Measurements from ENCODE around the gene DLGAP4. TPM values are rescaled to one million over a fixed set of nuclear protein-coding genes. Genes with fewer than 3 reads are reported as not detected.

DLGAP4 gene
- total and polyA plus RNA-seq, 9 of the 15 experiments (the other 6 are each of a cell fraction or from before 2014, with no cell fraction given), result 0.31 to 34.1 (median 4.5) TPM

- ATAC-seq, result no peak
- Histone ChIP-seq H3K9me1 (ENCODE audit: control insufficient read depth, insufficient read depth, low read length) (no peaks in the 10 kb centered on the region), H4K20me1 (replicated peaks; ENCODE audit: control insufficient read depth, insufficient read depth, low read length) (peaks cover 19% of the 10 kb centered on the region), H3K27ac (ENCODE audit: extremely low read depth, low read depth, low read length) (no peak overlapping the region), H3K27me3 (ENCODE audit: control insufficient read depth in 2 of 2, insufficient read depth in 2 of 2, low read length in 2 of 2) (peaks cover 12 to 67% of the 10 kb centered on the region in 2 experiments; a peak in 4 of 5 replicates), H3K4me3 (no peak overlapping the region), H3K9me3 (replicated peaks; ENCODE audit: control insufficient read depth, insufficient read depth, low read depth, low read length) (no peaks in the 10 kb centered on the region), H3K79me2 (ENCODE audit: control insufficient read depth, insufficient read depth, low read length) (no peaks in the 10 kb centered on the region), H3K9ac (ENCODE audit: insufficient read depth in 1 of 2, low read depth in 2 of 2, low read length in 2 of 2) (no peak overlapping the region), H3K4me2 (ENCODE audit: insufficient read depth, low read length) (no peak overlapping the region), H3K36me3 (ENCODE audit: control insufficient read depth, insufficient read depth, low read length) (no peaks in the 10 kb centered on the region), H3K4me1 (replicated peaks in 1 of 2; ENCODE audit: control insufficient read depth in 2 of 2, insufficient read depth in 2 of 2, low read length in 2 of 2) (peaks cover 0 to 12% of the 10 kb centered on the region in 2 experiments; a peak in 2 of 5 replicates), H2AFZ (ENCODE audit: low read depth, low read length) (no peak overlapping the region)
- intact Hi-C loops (cut with micrococcal nuclease), result no loop called here
- in situ Hi-C loops (cut with MboI), result no loop called here
- no peak for FAIRE-seq
- no TSS peak for BruUV-seq (replicated peaks)
- POLR2A ChIA-PET, result interaction anchor here (0.6 kb wide), 1 partner anchor 130 kb away, joined by 5 read pairs; no protein-coding TSS in a partner anchor
- no peak for DNase-seq (ENCODE audit: extremely low read depth in 1 of 4, low spot score in 3 of 4)
- WGBS (ENCODE audit: insufficient coverage, low coverage, missing lambda C conversion rate), result 4% methylated on average over 4 of the region's 4 CpGs
- CTCF ChIA-PET (ENCODE audit: low intra/inter-chr PET ratio), result no interaction called here
- TF ChIP-seq ZNF384 (IDR thresholded peaks at IDR 0.05; ENCODE audit: low read depth, low read length) (no peak), ZBTB1 (CRISPR knock-in tag; IDR thresholded peaks at IDR 0.05; ENCODE audit: borderline replicate concordance, low read depth) (no peak), RAD21 (CRISPR knock-in tag; conservative IDR thresholded peaks at IDR 0.05 in 1 of 2, IDR thresholded peaks at IDR 0.05 in 1 of 2) (no peak), ZC3H8 (IDR thresholded peaks at IDR 0.05) (no peak), KAT7 (CRISPR knock-in tag; IDR thresholded peaks at IDR 0.05; ENCODE audit: borderline replicate concordance) (no peak), BCL6 (CRISPR knock-in tag; IDR thresholded peaks at IDR 0.05) (no peak), MEIS2 (IDR thresholded peaks at IDR 0.05; ENCODE audit: partially characterized antibody) (no peak)
- TF ChIP-seq, protein P1, sequence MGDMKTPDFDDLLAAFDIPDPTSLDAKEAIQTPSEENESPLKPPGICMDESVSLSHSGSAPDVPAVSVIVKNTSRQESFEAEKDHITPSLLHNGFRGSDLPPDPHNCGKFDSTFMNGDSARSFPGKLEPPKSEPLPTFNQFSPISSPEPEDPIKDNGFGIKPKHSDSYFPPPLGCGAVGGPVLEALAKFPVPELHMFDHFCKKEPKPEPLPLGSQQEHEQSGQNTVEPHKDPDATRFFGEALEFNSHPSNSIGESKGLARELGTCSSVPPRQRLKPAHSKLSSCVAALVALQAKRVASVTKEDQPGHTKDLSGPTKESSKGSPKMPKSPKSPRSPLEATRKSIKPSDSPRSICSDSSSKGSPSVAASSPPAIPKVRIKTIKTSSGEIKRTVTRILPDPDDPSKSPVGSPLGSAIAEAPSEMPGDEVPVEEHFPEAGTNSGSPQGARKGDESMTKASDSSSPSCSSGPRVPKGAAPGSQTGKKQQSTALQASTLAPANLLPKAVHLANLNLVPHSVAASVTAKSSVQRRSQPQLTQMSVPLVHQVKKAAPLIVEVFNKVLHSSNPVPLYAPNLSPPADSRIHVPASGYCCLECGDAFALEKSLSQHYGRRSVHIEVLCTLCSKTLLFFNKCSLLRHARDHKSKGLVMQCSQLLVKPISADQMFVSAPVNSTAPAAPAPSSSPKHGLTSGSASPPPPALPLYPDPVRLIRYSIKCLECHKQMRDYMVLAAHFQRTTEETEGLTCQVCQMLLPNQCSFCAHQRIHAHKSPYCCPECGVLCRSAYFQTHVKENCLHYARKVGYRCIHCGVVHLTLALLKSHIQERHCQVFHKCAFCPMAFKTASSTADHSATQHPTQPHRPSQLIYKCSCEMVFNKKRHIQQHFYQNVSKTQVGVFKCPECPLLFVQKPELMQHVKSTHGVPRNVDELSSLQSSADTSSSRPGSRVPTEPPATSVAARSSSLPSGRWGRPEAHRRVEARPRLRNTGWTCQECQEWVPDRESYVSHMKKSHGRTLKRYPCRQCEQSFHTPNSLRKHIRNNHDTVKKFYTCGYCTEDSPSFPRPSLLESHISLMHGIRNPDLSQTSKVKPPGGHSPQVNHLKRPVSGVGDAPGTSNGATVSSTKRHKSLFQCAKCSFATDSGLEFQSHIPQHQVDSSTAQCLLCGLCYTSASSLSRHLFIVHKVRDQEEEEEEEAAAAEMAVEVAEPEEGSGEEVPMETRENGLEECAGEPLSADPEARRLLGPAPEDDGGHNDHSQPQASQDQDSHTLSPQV (IDR thresholded peaks at IDR 0.05), result no peak
- TF ChIP-seq, protein P2, sequence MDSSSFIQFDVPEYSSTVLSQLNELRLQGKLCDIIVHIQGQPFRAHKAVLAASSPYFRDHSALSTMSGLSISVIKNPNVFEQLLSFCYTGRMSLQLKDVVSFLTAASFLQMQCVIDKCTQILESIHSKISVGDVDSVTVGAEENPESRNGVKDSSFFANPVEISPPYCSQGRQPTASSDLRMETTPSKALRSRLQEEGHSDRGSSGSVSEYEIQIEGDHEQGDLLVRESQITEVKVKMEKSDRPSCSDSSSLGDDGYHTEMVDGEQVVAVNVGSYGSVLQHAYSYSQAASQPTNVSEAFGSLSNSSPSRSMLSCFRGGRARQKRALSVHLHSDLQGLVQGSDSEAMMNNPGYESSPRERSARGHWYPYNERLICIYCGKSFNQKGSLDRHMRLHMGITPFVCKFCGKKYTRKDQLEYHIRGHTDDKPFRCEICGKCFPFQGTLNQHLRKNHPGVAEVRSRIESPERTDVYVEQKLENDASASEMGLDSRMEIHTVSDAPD (CRISPR knock-in tag; IDR thresholded peaks at IDR 0.05), result no peak
These were observed 30.1 kb downstream of the DLGAP4 start for GRCh38 chr20:36336204-36336603.

All from K562 (cell line).